ENCODE data around the gene RARS2.

DNA sequence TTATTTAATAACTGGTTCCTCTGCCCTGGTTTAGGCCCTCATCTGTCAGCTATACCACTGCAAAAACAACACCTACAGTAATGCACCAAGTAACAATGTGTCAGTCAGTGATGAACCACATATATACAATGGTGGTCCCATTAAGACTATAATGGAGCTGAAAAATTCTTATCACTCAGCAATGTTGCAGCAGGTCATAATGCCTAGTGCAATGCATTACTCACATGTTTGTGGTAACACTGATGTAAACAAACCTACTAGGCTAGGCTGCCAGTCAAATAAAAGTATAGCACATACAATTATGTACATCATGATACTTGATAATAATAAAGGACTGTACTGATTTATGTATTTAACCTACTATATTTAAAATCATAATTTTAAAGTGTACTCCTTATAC lies 31.3 kb downstream of the RARS2 start:
- TF ChIP-seq, protein P1, sequence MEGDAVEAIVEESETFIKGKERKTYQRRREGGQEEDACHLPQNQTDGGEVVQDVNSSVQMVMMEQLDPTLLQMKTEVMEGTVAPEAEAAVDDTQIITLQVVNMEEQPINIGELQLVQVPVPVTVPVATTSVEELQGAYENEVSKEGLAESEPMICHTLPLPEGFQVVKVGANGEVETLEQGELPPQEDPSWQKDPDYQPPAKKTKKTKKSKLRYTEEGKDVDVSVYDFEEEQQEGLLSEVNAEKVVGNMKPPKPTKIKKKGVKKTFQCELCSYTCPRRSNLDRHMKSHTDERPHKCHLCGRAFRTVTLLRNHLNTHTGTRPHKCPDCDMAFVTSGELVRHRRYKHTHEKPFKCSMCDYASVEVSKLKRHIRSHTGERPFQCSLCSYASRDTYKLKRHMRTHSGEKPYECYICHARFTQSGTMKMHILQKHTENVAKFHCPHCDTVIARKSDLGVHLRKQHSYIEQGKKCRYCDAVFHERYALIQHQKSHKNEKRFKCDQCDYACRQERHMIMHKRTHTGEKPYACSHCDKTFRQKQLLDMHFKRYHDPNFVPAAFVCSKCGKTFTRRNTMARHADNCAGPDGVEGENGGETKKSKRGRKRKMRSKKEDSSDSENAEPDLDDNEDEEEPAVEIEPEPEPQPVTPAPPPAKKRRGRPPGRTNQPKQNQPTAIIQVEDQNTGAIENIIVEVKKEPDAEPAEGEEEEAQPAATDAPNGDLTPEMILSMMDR (conservative IDR thresholded peaks at IDR 0.05 in 1 of 2, IDR thresholded peaks at IDR 0.05 in 1 of 2; ENCODE audit: low read depth in 1 of 2, low read length in 2 of 2), result no peak
- TF ChIP-seq EZH2 (IDR thresholded peaks at IDR 0.05; ENCODE audit: low read length, missing control alignments), result no peak
